Measurements from ENCODE around the gene PTPRO. TPM values are rescaled to one million over a fixed set of nuclear protein-coding genes. Genes with fewer than 3 reads are reported as not detected.
A peak's percentile ranks its signal among the peaks of the same experiment; 100 is the strongest.

Gene PTPRO
- total RNA-seq, 2 donors from 2014 or later: 26.1 to 28.3 TPM

GRCh38 chr12:15589328-15590032 lies 267.2 kb downstream of the PTPRO start:
- H3K9me3 ChIP-seq: no peaks in the 10 kb centered on the region
- no peaks in the 10 kb centered on the region for H3K4me1 ChIP-seq
- TF ChIP-seq, protein P1, sequence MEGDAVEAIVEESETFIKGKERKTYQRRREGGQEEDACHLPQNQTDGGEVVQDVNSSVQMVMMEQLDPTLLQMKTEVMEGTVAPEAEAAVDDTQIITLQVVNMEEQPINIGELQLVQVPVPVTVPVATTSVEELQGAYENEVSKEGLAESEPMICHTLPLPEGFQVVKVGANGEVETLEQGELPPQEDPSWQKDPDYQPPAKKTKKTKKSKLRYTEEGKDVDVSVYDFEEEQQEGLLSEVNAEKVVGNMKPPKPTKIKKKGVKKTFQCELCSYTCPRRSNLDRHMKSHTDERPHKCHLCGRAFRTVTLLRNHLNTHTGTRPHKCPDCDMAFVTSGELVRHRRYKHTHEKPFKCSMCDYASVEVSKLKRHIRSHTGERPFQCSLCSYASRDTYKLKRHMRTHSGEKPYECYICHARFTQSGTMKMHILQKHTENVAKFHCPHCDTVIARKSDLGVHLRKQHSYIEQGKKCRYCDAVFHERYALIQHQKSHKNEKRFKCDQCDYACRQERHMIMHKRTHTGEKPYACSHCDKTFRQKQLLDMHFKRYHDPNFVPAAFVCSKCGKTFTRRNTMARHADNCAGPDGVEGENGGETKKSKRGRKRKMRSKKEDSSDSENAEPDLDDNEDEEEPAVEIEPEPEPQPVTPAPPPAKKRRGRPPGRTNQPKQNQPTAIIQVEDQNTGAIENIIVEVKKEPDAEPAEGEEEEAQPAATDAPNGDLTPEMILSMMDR (IDR thresholded peaks at IDR 0.05): no peak
- H3K27ac ChIP-seq: no peak overlapping the region
- no peak overlapping the region for H3K9ac ChIP-seq (ENCODE audit: low read depth in 2 of 2, low read length in 2 of 2)
- intact Hi-C loops (cut with DNase I): loop anchor here (2.0 to 10.0 kb wide), 4 partner anchors 57 to 435 kb away; no protein-coding TSS in a partner anchor
- H3K4me3 ChIP-seq: no peak overlapping the region
- no peak for DNase-seq
- H3K27me3 ChIP-seq: no peaks in the 10 kb centered on the region
- no peaks in the 10 kb centered on the region for H3K36me3 ChIP-seq

DNA sequence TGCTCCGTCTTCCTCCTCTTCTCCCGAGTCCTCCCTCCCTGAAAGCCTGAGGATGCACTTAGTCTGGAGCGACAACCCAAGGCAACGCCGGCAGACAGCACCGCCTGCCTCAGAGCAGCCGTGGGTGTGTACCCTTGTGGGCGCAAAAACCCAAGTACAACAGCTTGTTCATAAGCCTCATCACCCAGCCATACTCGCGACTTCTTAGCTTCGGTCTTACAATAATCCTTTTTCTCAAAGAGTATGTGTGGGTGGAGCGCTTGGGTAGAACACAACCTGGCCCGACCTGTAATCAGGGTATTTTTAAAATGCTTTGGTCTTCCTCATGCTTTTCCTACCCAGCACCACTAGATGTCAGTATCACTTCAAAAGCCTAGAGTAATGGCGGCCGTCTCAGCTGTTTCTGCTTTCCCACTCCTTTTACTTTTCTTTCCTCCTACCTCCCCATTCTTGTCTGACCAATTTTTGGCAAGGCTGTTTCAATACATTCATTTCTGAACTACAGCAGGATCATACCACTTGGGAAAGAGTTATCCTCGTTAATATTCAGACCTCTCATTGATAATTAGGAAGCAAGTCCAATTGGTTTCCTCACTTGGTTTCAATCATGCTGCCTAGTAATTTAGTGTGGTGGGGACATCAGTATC lies 268.0 kb downstream of the PTPRO start:
- H3K27me3 ChIP-seq: no peaks in the 10 kb centered on the region
- H3K9ac ChIP-seq (ENCODE audit: low read depth in 2 of 2, low read length in 2 of 2): peak overlapping the region; percentile 36 to 69
- H3K4me1 ChIP-seq: no peaks in the 10 kb centered on the region
- H3K9me3 ChIP-seq: no peaks in the 10 kb centered on the region
- peak; percentile 70 for DNase-seq
- no peak overlapping the region for H3K27ac ChIP-seq
- TF ChIP-seq, protein P1 (IDR thresholded peaks at IDR 0.05): peak; percentile 81
- peak overlapping the region; percentile 7 for H3K4me3 ChIP-seq
- intact Hi-C loops (cut with DNase I): loop anchor here (2.0 kb wide), 1 partner anchor 266 kb away; no protein-coding TSS in a partner anchor
- no peaks in the 10 kb centered on the region for H3K36me3 ChIP-seq

GRCh38 chr12:15591811-15592210 lies 269.5 kb downstream of the PTPRO start:
- Histone ChIP-seq H3K9ac (ENCODE audit: low read depth in 2 of 2, low read length in 2 of 2) (no peak overlapping the region), H3K36me3 (no peaks in the 10 kb centered on the region), H3K27me3 (no peaks in the 10 kb centered on the region), H3K9me3 (no peaks in the 10 kb centered on the region), H3K27ac (no peak overlapping the region), H3K4me3 (no peak overlapping the region), H3K4me1 (no peaks in the 10 kb centered on the region)
- TF ChIP-seq, protein P1 (IDR thresholded peaks at IDR 0.05): no peak
- DNase-seq: no peak
- intact Hi-C loops (cut with DNase I): loop anchor here (2.0 kb wide), 1 partner anchor 265 kb away; no protein-coding TSS in a partner anchor

DNA sequence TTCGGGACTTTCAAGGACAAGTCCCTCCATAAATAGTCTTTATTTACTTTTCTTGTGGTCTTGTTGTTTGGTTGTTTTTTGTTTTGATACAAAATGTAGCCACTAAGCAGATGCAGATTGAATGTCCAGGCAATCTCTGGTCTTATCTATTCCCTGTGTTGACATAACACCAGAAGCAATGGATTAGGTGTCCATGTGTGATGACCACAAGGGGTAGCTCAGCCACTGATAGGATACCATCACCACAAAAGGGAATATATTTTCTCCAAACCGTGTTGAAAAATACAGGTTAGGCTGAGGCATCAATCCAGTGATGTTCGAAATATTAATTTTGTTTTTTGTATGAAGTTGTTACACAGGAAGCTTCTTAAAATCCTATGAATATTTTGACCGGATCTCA lies 270.6 kb downstream of the PTPRO start:
- H3K9me3 ChIP-seq: no peaks in the 10 kb centered on the region
- H3K4me1 ChIP-seq: no peaks in the 10 kb centered on the region
- intact Hi-C loops (cut with DNase I): no loop called here
- no peaks in the 10 kb centered on the region for H3K27me3 ChIP-seq
- H3K9ac ChIP-seq (ENCODE audit: low read depth in 2 of 2, low read length in 2 of 2): no peak overlapping the region
- H3K27ac ChIP-seq: no peak overlapping the region
- TF ChIP-seq, protein P1 (IDR thresholded peaks at IDR 0.05): no peak
- H3K36me3 ChIP-seq: no peaks in the 10 kb centered on the region
- no peak for DNase-seq
- H3K4me3 ChIP-seq: no peak overlapping the region

DNA sequence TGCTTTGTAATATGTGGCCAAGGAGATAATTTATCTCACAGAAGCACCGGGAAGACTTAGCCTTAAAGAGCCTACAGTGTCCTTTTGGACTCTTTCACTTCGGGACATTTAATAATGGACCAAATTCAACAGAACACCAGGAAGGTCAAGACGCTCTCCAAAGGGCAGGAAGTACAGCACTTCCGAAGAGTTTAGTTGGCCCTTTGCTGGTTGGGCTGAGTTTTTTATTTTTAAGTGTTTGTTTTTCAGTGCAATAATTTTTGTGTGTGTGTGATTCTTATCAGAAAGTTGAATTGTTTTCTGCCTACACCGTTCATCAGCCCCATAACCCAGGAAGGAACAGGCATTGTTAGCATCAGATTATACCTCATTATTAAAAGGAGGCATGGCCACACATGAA lies 273.9 kb downstream of the PTPRO start:
- no peaks in the 10 kb centered on the region for H3K36me3 ChIP-seq
- intact Hi-C loops (cut with DNase I): no loop called here
- H3K9me3 ChIP-seq: no peaks in the 10 kb centered on the region
- DNase-seq: no peak
- H3K4me1 ChIP-seq: peaks cover 5% of the 10 kb centered on the region
- no peak overlapping the region for H3K4me3 ChIP-seq
- TF ChIP-seq, protein P1 (IDR thresholded peaks at IDR 0.05): no peak
- no peak overlapping the region for H3K9ac ChIP-seq (ENCODE audit: low read depth in 2 of 2, low read length in 2 of 2)
- H3K27me3 ChIP-seq: no peaks in the 10 kb centered on the region
- H3K27ac ChIP-seq: no peak overlapping the region
